Astrocyte of the spinal cord (primary cell): ENCODE data around the gene DENND1A.

ENCODE experiments used
- DNase-seq: peaks from one replicate; pipeline ENCODE4 v3.0.0; 2011; ENCODE audit warnings: low read depth, low spot score
- H3K4me3 ChIP-seq: 2 replicates; pipeline ENCODE4 v1.5.1; 2011; ENCODE audit warnings: low read depth, mild to moderate bottlenecking, low read length, moderate library complexity
- in situ Hi-C: cut with HindIII; loops from 2 replicates; pipeline ENCODE4 v1.10.0; 2017; ENCODE audit warnings: low sequenced_read_pairs
- TF ChIP-seq, protein P1 (sequence below): IDR thresholded peaks from 2 replicates; pipeline ENCODE4 v1.5.1; 2012; ENCODE audit warnings: low read depth, mild to moderate bottlenecking, low read length, inconsistent platforms

Gene DENND1A

DNA sequence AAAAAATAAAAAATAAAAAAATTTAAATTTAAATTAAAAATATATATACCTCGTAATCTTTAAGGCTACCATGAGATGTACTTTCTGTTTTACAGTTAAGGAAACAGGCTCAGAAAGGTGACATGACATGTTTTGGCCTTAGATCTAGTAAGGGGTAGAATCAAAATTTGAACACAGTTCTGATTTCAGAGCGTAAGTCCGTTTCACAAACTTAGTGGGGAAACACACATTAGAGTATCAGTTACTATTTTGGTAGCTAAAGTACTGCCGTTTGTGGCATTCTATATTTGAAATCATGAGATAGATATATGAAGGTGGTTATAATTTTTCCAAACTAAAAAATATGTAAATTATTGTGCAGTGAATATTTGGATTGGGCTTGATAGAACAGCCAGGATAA lies 186.2 kb downstream of the DENND1A start:
- TF ChIP-seq, protein P1, sequence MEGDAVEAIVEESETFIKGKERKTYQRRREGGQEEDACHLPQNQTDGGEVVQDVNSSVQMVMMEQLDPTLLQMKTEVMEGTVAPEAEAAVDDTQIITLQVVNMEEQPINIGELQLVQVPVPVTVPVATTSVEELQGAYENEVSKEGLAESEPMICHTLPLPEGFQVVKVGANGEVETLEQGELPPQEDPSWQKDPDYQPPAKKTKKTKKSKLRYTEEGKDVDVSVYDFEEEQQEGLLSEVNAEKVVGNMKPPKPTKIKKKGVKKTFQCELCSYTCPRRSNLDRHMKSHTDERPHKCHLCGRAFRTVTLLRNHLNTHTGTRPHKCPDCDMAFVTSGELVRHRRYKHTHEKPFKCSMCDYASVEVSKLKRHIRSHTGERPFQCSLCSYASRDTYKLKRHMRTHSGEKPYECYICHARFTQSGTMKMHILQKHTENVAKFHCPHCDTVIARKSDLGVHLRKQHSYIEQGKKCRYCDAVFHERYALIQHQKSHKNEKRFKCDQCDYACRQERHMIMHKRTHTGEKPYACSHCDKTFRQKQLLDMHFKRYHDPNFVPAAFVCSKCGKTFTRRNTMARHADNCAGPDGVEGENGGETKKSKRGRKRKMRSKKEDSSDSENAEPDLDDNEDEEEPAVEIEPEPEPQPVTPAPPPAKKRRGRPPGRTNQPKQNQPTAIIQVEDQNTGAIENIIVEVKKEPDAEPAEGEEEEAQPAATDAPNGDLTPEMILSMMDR: no peak
- DNase-seq: no peak
- in situ Hi-C loops: no loop called here

DNA sequence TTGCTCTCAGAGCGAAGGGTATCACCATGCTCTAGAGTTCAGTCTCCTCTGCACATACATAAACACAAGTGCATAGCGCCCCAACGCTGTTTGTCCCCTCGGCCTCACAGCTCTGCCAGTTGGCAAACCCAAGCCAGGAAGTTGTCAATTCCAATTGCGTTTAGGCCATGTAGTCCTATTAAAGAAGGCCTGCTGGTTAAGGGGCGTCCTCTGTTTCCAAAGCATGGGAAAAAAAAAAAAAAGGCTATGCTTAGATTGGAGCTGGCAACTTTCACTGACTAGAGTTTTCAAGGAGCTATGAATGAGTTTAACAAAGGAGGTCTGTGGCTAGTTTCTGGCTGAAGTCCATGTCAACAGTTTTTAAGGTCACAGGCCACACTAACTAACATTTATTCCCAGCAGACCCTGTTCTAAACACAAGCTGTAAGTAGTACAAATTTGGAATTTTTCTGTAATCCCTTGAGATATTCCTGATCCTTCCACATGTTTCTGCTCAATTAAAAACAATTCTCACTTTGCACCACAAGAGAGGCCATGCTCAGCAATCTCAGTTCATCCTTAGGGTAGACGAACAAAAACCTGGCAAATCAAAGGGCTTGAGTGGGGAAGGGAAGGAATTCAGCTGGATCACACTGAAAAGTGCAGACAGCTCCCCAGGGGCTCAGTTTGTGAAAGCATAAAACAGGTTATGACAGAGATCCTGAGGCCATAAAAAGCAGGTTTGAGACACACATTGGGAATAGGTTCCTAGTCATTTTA lies 187.7 kb downstream of the DENND1A start:
- no peak overlapping the region for H3K4me3 ChIP-seq
- peak; percentile 72 for DNase-seq
- in situ Hi-C loops: no loop called here
- TF ChIP-seq, protein P1: no peak

More for the DNA sequence above, 186.2 kb downstream of the DENND1A start:
- H3K4me3 ChIP-seq: no peak overlapping the region

DNA sequence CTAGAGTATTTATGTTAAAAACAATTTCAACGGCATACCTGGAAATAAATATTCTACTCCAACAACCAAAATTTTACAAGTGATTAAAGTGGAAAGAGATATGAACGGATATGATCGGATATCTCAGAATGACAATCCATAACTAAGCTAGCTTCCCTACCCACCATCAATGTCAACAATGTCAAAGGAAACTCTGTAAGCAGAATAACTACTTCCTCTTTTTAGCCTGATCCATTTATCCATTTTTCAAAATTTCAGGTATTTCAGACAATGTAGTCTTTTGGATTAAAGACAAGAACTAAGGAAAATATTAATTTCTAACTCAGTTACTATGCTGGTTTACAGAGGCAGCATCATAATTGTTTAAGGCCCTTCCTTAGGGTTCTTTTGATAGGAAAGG lies 188.7 kb downstream of the DENND1A start:
- TF ChIP-seq, protein P1: no peak

DNA sequence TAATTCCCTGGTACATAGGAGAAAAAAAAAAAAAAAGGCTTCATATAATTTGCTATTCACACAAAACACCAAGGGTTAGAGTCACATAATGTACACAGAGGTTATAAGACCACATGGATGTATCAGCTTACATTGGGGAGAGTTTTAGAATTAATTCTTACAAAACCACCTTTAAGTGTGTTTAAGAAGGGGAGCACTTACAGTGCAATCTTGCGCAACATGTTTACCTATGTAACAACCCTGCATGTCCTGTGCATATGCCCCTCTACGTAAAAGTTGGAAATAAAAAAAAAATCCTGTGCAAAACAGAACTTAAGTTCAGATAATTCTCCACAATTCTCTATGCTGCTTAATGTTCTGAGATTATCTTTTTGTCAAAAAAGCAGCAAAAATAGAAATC lies 190.0 kb downstream of the DENND1A start:
- in situ Hi-C loops: no loop called here
- TF ChIP-seq, protein P1: no peak
- H3K4me3 ChIP-seq: no peak overlapping the region
- DNase-seq: no peak

More for the DNA sequence above, 188.7 kb downstream of the DENND1A start:
- in situ Hi-C loops: no loop called here
- H3K4me3 ChIP-seq: no peak overlapping the region
- DNase-seq: no peak

DNA sequence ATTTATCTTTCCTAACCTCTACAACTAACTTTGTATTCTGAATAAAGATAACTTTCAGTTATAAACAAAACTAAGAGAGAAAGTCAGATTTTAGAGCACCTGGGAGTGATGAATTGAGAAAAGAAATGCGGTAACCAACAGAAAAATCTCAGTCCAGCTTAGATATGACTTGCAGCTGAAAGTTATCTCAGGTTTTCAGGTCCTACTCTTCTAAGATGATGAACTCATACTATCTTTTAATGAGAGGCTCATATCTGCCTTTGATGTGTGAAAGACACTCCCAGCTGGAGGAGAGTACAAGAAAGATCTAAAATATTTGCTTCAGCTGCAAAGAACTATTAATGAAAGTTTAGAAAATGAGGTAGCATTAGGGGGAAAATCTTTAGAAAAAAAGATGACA lies 190.5 kb downstream of the DENND1A start:
- in situ Hi-C loops: no loop called here
- no peak for DNase-seq
- TF ChIP-seq, protein P1: no peak
- no peak overlapping the region for H3K4me3 ChIP-seq

DNA sequence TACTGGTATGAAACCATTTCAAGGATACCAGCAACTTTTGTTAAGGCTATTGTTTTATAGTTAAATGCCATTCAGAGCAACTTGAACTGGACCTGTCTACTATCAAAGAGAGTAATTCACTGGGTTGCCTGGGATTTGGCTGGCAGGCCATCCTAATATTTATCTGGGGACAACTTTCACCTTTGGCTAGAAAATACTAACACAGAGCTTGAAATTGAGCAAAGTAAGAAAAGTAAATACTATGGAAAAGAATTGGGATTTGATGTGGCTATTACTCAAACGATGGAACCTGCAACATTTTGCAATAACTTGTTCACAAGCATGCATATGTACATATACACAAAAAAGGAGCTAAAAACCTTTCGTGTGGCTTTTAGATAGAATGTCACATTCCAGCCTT lies 191.3 kb downstream of the DENND1A start:
- H3K4me3 ChIP-seq: no peak overlapping the region
- no peak for DNase-seq
- TF ChIP-seq, protein P1: no peak
- in situ Hi-C loops: no loop called here
